A673 (cell line): ENCODE measurements around the gene SYT9. TPM values are rescaled to one million over a fixed set of nuclear protein-coding genes. Genes with fewer than 3 reads are reported as not detected.

ENCODE experiments used
- BruUV-seq: library from RNA; stranded (reverse); fragments of 400-500 nt; replicated peaks from 2 replicates; lab custom pipeline; 2021; lab: Mats Ljungman, UMichigan
- CTCF ChIA-PET: fragments of 300-600 bp; sonication (Branson Sonifier 250); formaldehyde crosslinking; loops from one replicate; lab custom pipeline; 2022; ENCODE audit warnings: antibody characterized with exemption; lab: Charles Lee
- POLR2A ChIA-PET: fragments of 300-600 bp; sonication (Branson Sonifier 250); formaldehyde crosslinking; loops from one replicate; lab custom pipeline; 2022; ENCODE audit warnings: antibody characterized with exemption; ENCODE audit not compliant: low non-redundant PET; lab: Charles Lee
- DNase-seq: peaks from one replicate; pipeline ENCODE4 v3.0.0-alpha.2; 2015; ENCODE audit warnings: low spot score
- H3K27ac ChIP-seq: fragments of 200-600 bp; sonication (generic); 2 replicates; pipeline ENCODE4 v1.5.1; 2016; ENCODE audit warnings: mixed run types, low read depth, mild to moderate bottlenecking, mixed read lengths, antibody characterized with exemption, low read length; ENCODE audit not compliant: poor library complexity, severe bottlenecking
- H3K27me3 ChIP-seq: fragments of 200-600 bp; sonication (generic); replicated peaks from 2 replicates; pipeline ENCODE4 v1.6.1; 2017; ENCODE audit warnings: mixed run types, low read depth, mild to moderate bottlenecking, mixed read lengths, antibody characterized with exemption, low read length; ENCODE audit not compliant: insufficient read depth, poor library complexity
- H3K36me3 ChIP-seq: fragments of 200-600 bp; sonication (generic); 2 replicates; pipeline ENCODE4 v1.6.1; 2016; ENCODE audit warnings: mixed run types, mild to moderate bottlenecking, mixed read lengths, antibody characterized with exemption, low read length; ENCODE audit not compliant: insufficient read depth, poor library complexity, severe bottlenecking
- H3K4me1 ChIP-seq: fragments of 200-600 bp; sonication (generic); 2 replicates; pipeline ENCODE4 v1.6.1; 2017; ENCODE audit warnings: mixed run types, mild to moderate bottlenecking, mixed read lengths, antibody characterized with exemption, low read length; ENCODE audit not compliant: insufficient read depth, poor library complexity, severe bottlenecking
- H3K4me3 ChIP-seq: fragments of 200-600 bp; sonication (generic); 2 replicates; pipeline ENCODE4 v1.5.1; 2016; ENCODE audit warnings: low read depth, mixed run types, mild to moderate bottlenecking, mixed read lengths, low read length; ENCODE audit not compliant: poor library complexity, severe bottlenecking
- H3K9me3 ChIP-seq: fragments of 200-600 bp; sonication (generic); 2 replicates; pipeline ENCODE4 v1.6.1; 2016; ENCODE audit warnings: mixed run types, low read depth, mild to moderate bottlenecking, mixed read lengths, antibody characterized with exemption, low read length; ENCODE audit not compliant: poor library complexity, severe bottlenecking
- EZH2 ChIP-seq: fragments of 200-600 bp; sonication (generic); IDR thresholded peaks from 2 replicates; pipeline ENCODE4 v1.6.1; 2017; ENCODE audit warnings: borderline replicate concordance, low read depth, mild to moderate bottlenecking, mixed read lengths, antibody characterized with exemption, low read length; ENCODE audit not compliant: poor library complexity, severe bottlenecking
- intact Hi-C: fragments of 100-400 bp; cut with micrococcal nuclease; formaldehyde crosslinking; loops from one replicate; pipeline ENCODE4 v1.10.0; 2022; ENCODE audit not compliant: unreplicated experiment
- total RNA-seq: library from RNA; stranded (reverse); gene quantifications from 2 replicates; pipeline ENCODE4 v1.2.3, GENCODE V29; 2021
- TF ChIP-seq, protein P1 (sequence below): fragments of 300-800, 200-600 bp; sonication (generic); conservative IDR thresholded peaks from 2 replicates; pipeline ENCODE4 v1.5.1; 2017; ENCODE audit warnings: low read depth, mild to moderate bottlenecking, antibody characterized with exemption, low read length, moderate library complexity, mixed read lengths

Gene SYT9
- total RNA-seq, 1 experiment from 2014 or later: not detected

DNA sequence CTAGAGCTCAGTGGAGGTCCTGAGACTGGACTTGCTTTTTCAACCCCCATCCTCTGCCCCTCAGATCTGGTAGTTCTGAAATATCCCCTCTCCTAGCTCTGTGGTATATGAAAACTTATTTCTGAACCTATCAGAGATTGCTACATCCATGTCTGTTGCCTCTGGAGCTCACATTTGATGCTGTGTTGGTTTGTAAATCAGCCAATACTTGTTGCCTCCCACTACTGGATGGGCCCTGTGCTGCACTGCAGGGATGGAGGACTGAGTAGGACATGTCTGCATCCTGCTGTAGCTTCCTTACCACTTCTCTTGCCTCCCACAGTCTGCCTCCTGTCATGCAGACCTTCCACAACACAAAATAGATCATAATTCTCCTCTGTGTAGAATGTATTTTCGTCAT lies 238.8 kb downstream of the SYT9 start:
- intact Hi-C loops: no loop called here
- POLR2A ChIA-PET: no interaction called here
- TF ChIP-seq, protein P1, sequence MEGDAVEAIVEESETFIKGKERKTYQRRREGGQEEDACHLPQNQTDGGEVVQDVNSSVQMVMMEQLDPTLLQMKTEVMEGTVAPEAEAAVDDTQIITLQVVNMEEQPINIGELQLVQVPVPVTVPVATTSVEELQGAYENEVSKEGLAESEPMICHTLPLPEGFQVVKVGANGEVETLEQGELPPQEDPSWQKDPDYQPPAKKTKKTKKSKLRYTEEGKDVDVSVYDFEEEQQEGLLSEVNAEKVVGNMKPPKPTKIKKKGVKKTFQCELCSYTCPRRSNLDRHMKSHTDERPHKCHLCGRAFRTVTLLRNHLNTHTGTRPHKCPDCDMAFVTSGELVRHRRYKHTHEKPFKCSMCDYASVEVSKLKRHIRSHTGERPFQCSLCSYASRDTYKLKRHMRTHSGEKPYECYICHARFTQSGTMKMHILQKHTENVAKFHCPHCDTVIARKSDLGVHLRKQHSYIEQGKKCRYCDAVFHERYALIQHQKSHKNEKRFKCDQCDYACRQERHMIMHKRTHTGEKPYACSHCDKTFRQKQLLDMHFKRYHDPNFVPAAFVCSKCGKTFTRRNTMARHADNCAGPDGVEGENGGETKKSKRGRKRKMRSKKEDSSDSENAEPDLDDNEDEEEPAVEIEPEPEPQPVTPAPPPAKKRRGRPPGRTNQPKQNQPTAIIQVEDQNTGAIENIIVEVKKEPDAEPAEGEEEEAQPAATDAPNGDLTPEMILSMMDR: no peak
- no peak for TF ChIP-seq EZH2

DNA sequence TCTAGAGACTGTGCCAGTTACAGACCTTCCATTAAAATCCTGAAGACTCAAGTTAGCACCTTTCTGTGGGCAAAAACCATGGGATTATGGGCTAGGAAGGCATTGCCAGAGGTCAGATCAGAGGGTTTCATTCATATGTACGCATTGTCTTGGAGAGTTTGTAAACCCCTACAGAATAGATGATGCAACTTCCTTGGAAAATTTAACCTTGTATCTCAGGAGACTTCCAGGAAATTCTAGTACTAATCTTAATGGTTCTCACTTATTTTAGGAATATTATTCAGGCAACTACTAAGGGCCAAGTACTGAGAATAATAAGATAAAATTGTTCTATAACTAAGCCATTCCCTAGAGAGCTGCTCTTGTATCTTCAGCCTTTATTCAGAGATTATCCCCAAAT lies 240.5 kb downstream of the SYT9 start:
- intact Hi-C loops: no loop called here
- no TSS peak for BruUV-seq
- no peak for DNase-seq
- Histone ChIP-seq H3K27ac (no peak overlapping the region), H3K36me3 (no peaks in the 10 kb centered on the region), H3K4me1 (no peaks in the 10 kb centered on the region), H3K27me3 (peaks cover 2% of the 10 kb centered on the region), H3K9me3 (no peaks in the 10 kb centered on the region), H3K4me3 (no peak overlapping the region)
- ChIA-PET CTCF (no interaction called here), POLR2A (no interaction called here)
- no peak for TF ChIP-seq EZH2
- TF ChIP-seq, protein P1: no peak

More for the DNA sequence above, 238.8 kb downstream of the SYT9 start:
- H3K36me3 ChIP-seq: no peaks in the 10 kb centered on the region
- H3K27ac ChIP-seq: no peak overlapping the region
- BruUV-seq: no TSS peak
- no peak for DNase-seq
- CTCF ChIA-PET: no interaction called here
- H3K27me3 ChIP-seq: peaks cover 2% of the 10 kb centered on the region
- no peaks in the 10 kb centered on the region for H3K4me1 ChIP-seq
- no peak overlapping the region for H3K4me3 ChIP-seq
- no peaks in the 10 kb centered on the region for H3K9me3 ChIP-seq

DNA sequence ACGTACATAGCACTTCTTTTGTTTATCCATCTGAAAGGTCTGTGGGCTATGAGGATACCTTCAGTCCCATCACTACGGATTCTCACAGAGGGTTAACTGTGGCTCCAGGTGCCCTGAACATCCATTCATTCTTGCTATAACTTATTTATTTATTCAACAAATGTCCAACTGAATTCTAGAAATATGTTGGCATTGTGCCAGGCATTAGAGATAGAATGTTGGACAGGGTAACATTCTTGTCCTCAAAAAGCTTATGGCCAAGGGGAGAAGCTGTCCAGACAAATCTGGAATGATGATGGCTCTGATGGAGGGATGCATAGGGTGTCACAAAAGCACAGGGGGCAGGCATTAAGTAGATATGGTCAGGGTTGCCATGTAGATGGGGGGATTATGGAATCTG lies 242.0 kb downstream of the SYT9 start:
- BruUV-seq: no TSS peak
- no peaks in the 10 kb centered on the region for H3K4me1 ChIP-seq
- no peak overlapping the region for H3K4me3 ChIP-seq
- intact Hi-C loops: no loop called here
- no peak for DNase-seq
- no peak overlapping the region for H3K27ac ChIP-seq
- no peaks in the 10 kb centered on the region for H3K36me3 ChIP-seq
- ChIA-PET CTCF (no interaction called here), POLR2A (no interaction called here)
- no peak for TF ChIP-seq EZH2
- TF ChIP-seq, protein P1: no peak
- no peaks in the 10 kb centered on the region for H3K9me3 ChIP-seq
- H3K27me3 ChIP-seq: peaks cover 2% of the 10 kb centered on the region
